Measurements from ENCODE around the gene HLA-DPA1.
A peak's percentile ranks its signal among the peaks of the same experiment; 100 is the strongest.

- no peak for TF ChIP-seq CTCF (IDR thresholded peaks at IDR 0.05)
- peak; percentile 12 for TF ChIP-seq POLR2AphosphoS5 (IDR thresholded peaks at IDR 0.05)
- peak; percentile 11 for TF ChIP-seq POLR2A (IDR thresholded peaks at IDR 0.05)
Measured at GRCh38 chr6:33080127-33081089, 7.0 kb upstream of the HLA-DPA1 start.
